ENCODE results near the gene MRFAP1.

MRFAP1 gene

DNA sequence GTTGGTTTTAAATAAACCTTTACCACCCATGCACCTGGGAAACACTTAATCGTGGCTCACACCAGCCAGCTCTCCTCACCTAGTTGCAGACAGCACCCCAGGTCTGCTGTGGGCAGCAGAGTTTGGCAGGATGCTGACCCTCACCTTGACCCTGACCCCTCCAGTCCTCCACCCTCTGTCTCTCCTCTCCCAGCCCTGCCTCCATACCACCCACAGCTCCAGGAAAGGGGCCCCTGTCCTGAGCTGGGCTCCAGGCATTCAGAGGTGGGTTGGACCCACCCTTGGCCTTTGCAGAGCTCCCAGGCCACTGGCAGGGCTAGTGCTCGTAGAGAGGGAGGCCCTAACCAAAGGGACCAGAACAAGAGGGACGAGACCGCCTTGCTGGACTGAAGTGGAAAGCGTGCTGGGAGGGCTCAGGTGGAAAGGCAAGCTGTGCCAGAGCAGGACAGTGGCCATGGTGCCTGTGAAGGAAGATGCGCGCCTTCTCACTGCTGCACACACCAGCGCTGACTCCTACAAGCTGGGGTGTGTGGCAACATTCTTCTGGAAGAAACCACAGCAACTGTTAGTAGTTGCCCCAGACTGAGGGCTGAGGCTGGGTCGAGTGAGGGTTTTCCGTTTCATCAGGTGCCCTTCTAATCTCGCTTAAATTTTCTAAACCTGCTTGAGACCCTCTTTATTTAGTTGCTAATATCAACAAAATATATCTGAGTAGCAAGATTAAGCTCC lies 42.5 kb downstream of the MRFAP1 start:
- Mint-ChIP-seq H3K4me3 (no peak overlapping the region), H3K27me3 (ENCODE audit: low read depth) (peaks cover 6% of the 10 kb centered on the region), H3K4me1 (no peaks in the 10 kb centered on the region), H3K36me3 (ENCODE audit: low read depth) (peaks cover 23% of the 10 kb centered on the region), H3K9me3 (no peaks in the 10 kb centered on the region), H3K27ac (no peak overlapping the region)
- TF ChIP-seq, protein P1, sequence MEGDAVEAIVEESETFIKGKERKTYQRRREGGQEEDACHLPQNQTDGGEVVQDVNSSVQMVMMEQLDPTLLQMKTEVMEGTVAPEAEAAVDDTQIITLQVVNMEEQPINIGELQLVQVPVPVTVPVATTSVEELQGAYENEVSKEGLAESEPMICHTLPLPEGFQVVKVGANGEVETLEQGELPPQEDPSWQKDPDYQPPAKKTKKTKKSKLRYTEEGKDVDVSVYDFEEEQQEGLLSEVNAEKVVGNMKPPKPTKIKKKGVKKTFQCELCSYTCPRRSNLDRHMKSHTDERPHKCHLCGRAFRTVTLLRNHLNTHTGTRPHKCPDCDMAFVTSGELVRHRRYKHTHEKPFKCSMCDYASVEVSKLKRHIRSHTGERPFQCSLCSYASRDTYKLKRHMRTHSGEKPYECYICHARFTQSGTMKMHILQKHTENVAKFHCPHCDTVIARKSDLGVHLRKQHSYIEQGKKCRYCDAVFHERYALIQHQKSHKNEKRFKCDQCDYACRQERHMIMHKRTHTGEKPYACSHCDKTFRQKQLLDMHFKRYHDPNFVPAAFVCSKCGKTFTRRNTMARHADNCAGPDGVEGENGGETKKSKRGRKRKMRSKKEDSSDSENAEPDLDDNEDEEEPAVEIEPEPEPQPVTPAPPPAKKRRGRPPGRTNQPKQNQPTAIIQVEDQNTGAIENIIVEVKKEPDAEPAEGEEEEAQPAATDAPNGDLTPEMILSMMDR (IDR thresholded peaks at IDR 0.05; ENCODE audit: unreplicated experiment in 3 of 3): no peak

GRCh38 chr4:6684656-6685055 lies 44.2 kb downstream of the MRFAP1 start:
- H3K4me3 Mint-ChIP-seq: no peak overlapping the region
- H3K27ac Mint-ChIP-seq: no peak overlapping the region
- H3K27me3 Mint-ChIP-seq (ENCODE audit: low read depth): peaks cover 6% of the 10 kb centered on the region
- TF ChIP-seq, protein P1 (IDR thresholded peaks at IDR 0.05; ENCODE audit: unreplicated experiment in 3 of 3): no peak
- H3K4me1 Mint-ChIP-seq: peaks cover 5% of the 10 kb centered on the region
- H3K9me3 Mint-ChIP-seq: no peaks in the 10 kb centered on the region
- peaks cover 12% of the 10 kb centered on the region for H3K36me3 Mint-ChIP-seq (ENCODE audit: low read depth)

- Mint-ChIP-seq H3K27ac (no peak overlapping the region), H3K4me3 (no peak overlapping the region)
Observed at GRCh38 chr4:6686104-6686787, 45.8 kb downstream of the MRFAP1 start.

DNA sequence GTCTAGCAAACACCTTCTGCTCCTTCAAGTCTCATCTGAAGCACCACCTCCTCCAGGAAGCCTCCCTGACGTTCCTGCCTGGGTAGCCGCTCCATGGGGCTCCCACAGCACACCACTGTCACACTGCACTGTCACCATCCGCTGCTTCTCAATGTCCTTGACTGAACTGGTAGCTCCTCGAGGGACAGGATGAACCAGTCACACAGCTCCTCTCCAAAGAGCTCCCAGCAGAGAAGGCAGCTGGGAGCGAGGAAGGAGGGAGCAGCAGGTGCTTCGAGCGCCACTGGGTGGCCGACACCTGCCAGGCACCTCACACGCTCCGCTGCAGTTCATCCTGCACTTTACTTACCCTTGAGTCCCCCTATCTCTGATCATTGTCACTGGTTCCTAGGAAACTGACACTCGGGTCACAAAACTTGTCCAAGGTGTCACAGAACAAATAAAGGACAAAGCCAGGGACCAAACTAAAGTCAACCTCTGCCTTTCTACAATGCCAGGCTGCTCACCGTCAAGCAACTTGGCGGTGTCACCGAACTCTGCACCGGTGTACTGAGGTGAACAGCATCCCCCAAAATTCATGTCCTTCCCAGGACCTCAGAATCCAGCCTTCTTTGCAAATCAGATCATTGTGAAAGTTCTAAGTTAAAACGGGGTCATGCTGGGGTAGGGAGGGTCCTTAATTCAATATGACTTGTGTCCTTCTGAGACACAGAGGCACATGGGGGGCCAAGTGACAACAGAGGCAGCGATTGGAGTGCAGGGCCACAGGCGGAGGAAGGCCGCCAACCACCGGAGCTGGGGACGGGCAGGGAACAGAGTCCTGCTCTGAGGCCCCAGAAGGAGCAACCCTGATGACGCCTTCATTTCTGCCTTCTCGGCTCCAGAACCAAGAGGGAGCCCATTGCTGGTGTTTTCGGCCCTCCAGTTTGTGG lies 47.7 kb downstream of the MRFAP1 start:
- peaks cover 6% of the 10 kb centered on the region for H3K27me3 Mint-ChIP-seq (ENCODE audit: low read depth)
- TF ChIP-seq, protein P1 (IDR thresholded peaks at IDR 0.05; ENCODE audit: unreplicated experiment in 3 of 3): no peak
- H3K9me3 Mint-ChIP-seq: no peaks in the 10 kb centered on the region
- peak overlapping the region in 2 of 3 experiments; percentile 74 to 93 for H3K27ac Mint-ChIP-seq
- peaks cover 15% of the 10 kb centered on the region for H3K4me1 Mint-ChIP-seq
- H3K36me3 Mint-ChIP-seq (ENCODE audit: low read depth): no peaks in the 10 kb centered on the region
- H3K4me3 Mint-ChIP-seq: no peak overlapping the region

More at GRCh38 chr4:6686104-6686787, 45.8 kb downstream of the MRFAP1 start:
- Mint-ChIP-seq H3K36me3 (ENCODE audit: low read depth) (no peaks in the 10 kb centered on the region), H3K9me3 (no peaks in the 10 kb centered on the region), H3K4me1 (peaks cover 5% of the 10 kb centered on the region), H3K27me3 (ENCODE audit: low read depth) (peaks cover 6% of the 10 kb centered on the region)
- TF ChIP-seq, protein P1 (IDR thresholded peaks at IDR 0.05; ENCODE audit: unreplicated experiment in 3 of 3): no peak

GRCh38 chr4:6688879-6689505 lies 48.5 kb downstream of the MRFAP1 start:
- peaks cover 6% of the 10 kb centered on the region for H3K27me3 Mint-ChIP-seq (ENCODE audit: low read depth)
- no peak overlapping the region for H3K4me3 Mint-ChIP-seq
- TF ChIP-seq, protein P1 (IDR thresholded peaks at IDR 0.05; ENCODE audit: unreplicated experiment in 3 of 3): no peak
- H3K36me3 Mint-ChIP-seq (ENCODE audit: low read depth): no peaks in the 10 kb centered on the region
- H3K27ac Mint-ChIP-seq: peak overlapping the region; percentile 38 to 93 (median 74)
- H3K9me3 Mint-ChIP-seq: no peaks in the 10 kb centered on the region
- peaks cover 23% of the 10 kb centered on the region for H3K4me1 Mint-ChIP-seq
